ENCODE measurements around the gene ITGA2B. TPM values are rescaled to one million over a fixed set of nuclear protein-coding genes. Genes with fewer than 3 reads are reported as not detected.

ITGA2B gene
- total and polyA plus RNA-seq, 10 of the 15 experiments (the other 5 are each of a cell fraction or from before 2014, with no cell fraction given): 0.04 to 0.51 (median 0.21) TPM; not detected in 1

GRCh38 chr17:44398692-44399691, 9.5 kb upstream of the ITGA2B start:
- RAD21 ChIA-PET (ENCODE audit: unreplicated experiment): interaction anchor here (5.3 kb wide), 1 partner anchor 124 kb away, joined by 31 read pairs; no protein-coding TSS in a partner anchor
- Histone ChIP-seq H3K27me3 (replicated peaks in 1 of 2; ENCODE audit: control insufficient read depth in 2 of 2, insufficient read depth in 2 of 2, low read length in 1 of 2) (no peaks in the 10 kb centered on the region), H3K9ac (ENCODE audit: control insufficient read depth, insufficient read depth, low read length) (no peak overlapping the region), H3K9me3 (replicated peaks; ENCODE audit: control insufficient read depth, insufficient read depth, low read length) (no peaks in the 10 kb centered on the region), H3K36me3 (ENCODE audit: control insufficient read depth in 2 of 2, insufficient read depth in 2 of 2, low read length in 1 of 2) (peaks cover 19 to 36% of the 10 kb centered on the region in 2 experiments), H2AFZ (ENCODE audit: control insufficient read depth, low read depth, low read length) (no peak overlapping the region), H3K27ac (ENCODE audit: control insufficient read depth, insufficient read depth) (no peak overlapping the region), H3K4me3 (no peak overlapping the region), H4K20me1 (ENCODE audit: control insufficient read depth, insufficient read depth) (no peaks in the 10 kb centered on the region), H3K79me2 (ENCODE audit: control insufficient read depth, insufficient read depth, low read length) (no peaks in the 10 kb centered on the region), H3K4me2 (ENCODE audit: control insufficient read depth, insufficient read depth) (no peak overlapping the region), H3K4me1 (ENCODE audit: control insufficient read depth, insufficient read depth, low read length) (peaks cover 11% of the 10 kb centered on the region)
- CTCF ChIA-PET: interaction anchor here (0.7 to 8.1 kb wide), 10 partner anchors 24 to 420 kb away, joined by 3 to 97 read pairs (median 3); no protein-coding TSS in a partner anchor
- POLR2A ChIA-PET: interaction anchor here (0.5 to 1.5 kb wide), 2 partner anchors 44 to 105 kb away, joined by 4 read pairs; no protein-coding TSS in a partner anchor
- ATAC-seq: no peak
- intact Hi-C loops (cut with micrococcal nuclease; ENCODE audit: unreplicated experiment) (no loop called here), in situ Hi-C loops (cut with MboI) (no loop called here)
- SMC1A ChIA-PET (ENCODE audit: uncharacterized antibody, unreplicated experiment): interaction anchor here (1.0 to 3.0 kb wide), 2 partner anchors 125 kb away, joined by 3 to 13 read pairs; no protein-coding TSS in a partner anchor
- 98% methylated on average over 37 of the region's 41 CpGs for WGBS (ENCODE audit: insufficient coverage, insufficient replicate concordance, low lambda C conversion rate, missing lambda C conversion rate)
- TF ChIP-seq MAX (IDR thresholded peaks at IDR 0.05; ENCODE audit: low read depth, low read length) (no peak), BMI1 (IDR thresholded peaks at IDR 0.05; ENCODE audit: borderline replicate concordance) (no peak), LARP7 (IDR thresholded peaks at IDR 0.05) (no peak), FOS (IDR thresholded peaks at IDR 0.05; ENCODE audit: borderline replicate concordance, extremely low read depth, insufficient read length) (no peak), ZBTB11 (CRISPR knock-in tag; IDR thresholded peaks at IDR 0.05) (no peak), IKZF2 (IDR thresholded peaks at IDR 0.05) (no peak), HDAC6 (IDR thresholded peaks at IDR 0.05; ENCODE audit: unreplicated experiment) (no peak), TCF3 (IDR thresholded peaks at IDR 0.05; ENCODE audit: borderline replicate concordance, insufficient read depth, low read depth, low read length) (no peak), NBN (IDR thresholded peaks at IDR 0.05) (no peak), HDGF (IDR thresholded peaks at IDR 0.05) (no peak), FOXK2 (IDR thresholded peaks at IDR 0.05) (no peak), RAD51 (IDR thresholded peaks at IDR 0.05) (no peak), ZBTB4 (CRISPR knock-in tag; IDR thresholded peaks at IDR 0.05) (no peak), IRF3 (IDR thresholded peaks at IDR 0.05) (no peak), TCF12 (IDR thresholded peaks at IDR 0.05; ENCODE audit: low read depth, low read length) (no peak)
- FAIRE-seq: no peak
- DNase-seq (ENCODE audit: low read depth, low spot score): no peak
- no TSS peak for BruUV-seq (replicated peaks)

All from GM12878 (cell line).